NCI-H2081 treated with DMSO at 0.1 percent for 48 hours (cell line): ENCODE data around the gene LGALS4.
"Not testable (repeated sequence)": the region's sequence is repeated elsewhere in the genome, so short reads cannot be mapped to it uniquely, and the experiment has no call there.

Experiments
- DNase-seq: peaks from one replicate; lab custom pipeline; 2025; lab: John Stamatoyannopoulos, UW

Gene LGALS4

DNA sequence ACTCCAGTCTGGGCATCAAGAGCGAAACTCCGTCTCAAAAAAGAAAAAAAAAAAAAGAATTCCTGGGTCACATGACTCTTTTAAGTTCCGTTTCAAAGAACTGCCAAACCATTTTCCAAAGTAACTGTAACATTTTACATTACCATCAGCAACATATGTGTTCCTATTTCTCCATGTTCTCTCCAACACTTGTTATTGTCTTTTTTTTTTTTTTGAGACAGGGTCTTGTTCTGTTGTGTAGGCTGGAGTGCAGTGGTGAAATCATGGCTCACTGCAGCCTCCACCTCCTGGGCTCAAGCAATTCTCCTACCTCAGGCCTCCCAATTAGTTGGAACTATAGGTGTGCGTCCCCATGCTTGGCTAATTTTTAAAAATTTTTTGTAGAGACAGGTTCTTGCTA lies 17.2 kb downstream of the LGALS4 start:
- DNase-seq, result no peak

DNA sequence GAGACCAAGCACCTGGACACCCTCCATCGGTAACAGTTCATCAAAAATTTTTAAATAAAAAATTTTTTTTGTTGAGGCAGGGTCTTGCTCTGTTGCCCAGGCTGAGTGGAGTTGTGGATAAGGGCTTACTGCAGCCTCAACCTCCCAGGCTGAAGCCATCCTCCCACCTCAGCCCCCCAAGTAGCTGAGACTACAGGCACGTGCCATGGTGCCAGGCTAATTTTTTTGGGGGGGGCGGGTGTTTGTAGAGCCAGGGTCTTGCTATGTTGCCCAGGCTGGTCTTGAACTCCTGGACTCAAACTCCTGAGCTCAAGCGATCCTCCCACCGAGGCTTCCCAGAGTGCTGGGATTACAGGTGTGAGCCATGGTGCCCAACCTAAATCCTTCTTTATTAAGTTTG lies 19.1 kb downstream of the LGALS4 start:
- DNase-seq, result no peak

DNA sequence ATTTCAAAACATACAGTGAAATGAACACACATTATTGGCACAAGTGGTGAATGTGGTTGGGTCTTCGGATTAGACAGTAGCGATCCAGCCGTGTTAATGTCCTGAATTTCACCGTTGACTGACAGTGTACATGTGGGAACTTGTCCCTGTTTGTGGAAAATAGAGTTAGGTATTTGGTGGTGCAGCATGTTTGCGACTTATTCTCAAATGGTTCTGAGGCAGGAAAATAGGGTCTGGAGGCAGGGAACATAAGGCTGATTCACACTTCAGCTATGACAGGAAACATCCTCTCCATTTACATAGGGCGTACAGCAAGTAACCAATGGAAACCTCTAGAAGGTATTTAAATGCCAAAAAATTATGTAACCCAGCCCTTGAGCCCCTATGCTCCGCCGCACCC lies 19.6 kb downstream of the LGALS4 start:
- no peak for DNase-seq

DNA sequence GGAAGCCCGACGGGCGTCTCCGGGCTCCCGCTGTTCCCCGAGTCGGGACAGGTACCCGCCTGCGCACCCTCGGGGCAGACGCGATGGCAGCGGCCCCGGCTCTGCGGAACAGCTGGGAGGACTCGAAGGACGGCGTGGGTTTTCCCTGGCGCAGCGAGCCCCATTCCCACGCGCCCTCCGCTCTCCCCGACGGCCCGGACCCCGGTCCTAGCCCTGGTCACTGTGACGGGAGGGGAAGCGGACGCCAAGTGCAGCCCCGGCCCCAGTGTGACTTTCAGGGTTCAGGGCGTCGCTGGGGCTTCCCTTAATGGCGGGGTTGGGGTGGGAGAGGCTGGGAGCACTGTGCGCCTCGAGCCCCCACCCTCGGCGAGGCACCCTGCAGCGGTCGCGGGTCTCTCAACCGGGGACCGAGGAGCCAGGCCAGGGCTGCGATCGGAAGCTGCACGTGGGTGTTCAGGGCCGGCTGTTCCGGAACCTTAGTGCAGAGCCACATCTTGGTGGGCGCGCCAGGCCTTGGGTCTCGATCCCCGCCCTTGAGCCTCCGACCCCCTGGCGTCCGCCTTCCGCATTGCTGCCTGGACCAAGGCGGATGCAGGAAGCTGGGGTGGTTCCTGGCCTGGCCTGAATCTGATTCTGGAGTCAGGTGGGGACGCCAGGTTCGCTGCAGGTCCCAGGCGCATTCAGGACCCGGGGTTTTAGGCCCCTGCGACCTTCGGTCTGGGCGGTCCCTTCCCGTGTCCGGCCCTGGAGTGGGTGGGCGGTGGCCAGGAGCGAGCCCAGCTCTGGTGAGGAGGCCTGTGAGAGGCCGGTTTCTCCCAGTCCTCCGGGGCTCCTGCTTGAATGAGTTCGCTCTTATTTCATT lies 20.3 kb downstream of the LGALS4 start:
- DNase-seq, result no peak

DNA sequence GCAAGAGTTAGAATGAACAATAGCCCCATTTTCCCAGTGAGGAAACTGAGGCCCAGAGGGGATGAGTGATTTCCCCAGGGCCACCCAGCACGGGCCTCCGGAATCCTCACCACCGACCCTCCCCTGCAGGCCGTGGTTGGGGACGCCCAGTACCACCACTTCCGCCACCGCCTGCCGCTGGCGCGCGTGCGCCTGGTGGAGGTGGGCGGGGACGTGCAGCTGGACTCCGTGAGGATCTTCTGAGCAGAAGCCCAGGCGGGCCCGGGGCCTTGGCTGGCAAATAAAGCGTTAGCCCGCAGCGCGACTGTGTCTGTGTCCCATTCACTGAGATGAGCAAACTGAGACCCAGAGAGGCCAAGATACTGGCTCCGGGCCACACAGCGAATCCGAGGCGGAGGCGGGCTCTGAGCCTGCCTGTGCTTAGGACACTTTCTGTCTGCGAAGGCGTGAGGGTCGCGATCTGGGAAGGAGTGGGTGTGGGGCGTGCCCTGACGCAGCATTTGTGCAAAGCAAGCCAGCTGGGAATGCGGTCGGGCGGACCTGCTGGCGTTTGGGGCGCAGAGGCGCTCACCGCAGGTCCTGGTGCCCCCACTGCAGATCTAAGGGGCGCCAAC lies 21.2 kb downstream of the LGALS4 start:
- DNase-seq, result not testable (repeated sequence)

DNA sequence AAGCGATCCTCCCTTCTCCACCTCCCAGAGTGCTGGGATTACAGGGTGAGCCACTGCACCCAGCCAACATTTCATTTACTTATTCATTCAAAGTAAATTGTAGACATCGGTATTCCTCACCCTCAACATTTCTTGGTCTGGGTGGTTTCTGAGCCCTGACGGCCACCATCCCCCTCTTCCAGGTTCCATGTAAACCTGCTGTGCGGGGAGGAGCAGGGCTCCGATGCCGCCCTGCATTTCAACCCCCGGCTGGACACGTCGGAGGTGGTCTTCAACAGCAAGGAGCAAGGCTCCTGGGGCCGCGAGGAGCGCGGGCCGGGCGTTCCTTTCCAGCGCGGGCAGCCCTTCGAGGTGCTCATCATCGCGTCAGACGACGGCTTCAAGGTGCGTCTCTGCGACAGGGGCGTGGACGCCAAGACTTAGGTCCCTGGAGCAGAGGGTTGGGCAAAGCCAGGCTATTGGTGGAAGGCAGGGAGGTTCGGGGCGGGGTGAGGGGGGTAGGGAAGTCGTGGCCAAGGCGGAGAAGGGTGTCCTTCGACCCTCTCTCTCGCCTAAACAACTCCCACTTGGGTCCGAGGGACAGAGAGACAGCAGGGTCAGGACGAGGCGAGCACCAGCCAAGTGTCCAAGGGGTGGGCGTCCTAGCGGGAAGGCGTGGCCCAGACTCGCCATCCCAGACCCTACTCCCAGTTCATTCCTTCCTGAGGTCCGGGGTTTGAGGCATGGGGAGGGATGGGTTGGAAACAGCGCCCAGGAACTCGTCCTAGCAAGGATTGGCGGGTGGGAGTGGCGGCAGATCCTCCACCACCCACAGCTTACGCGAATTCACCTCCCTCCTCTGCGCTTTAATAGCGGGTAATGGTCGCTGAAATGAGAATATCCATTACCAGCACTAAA lies 22.0 kb downstream of the LGALS4 start:
- not testable (repeated sequence) for DNase-seq

DNA sequence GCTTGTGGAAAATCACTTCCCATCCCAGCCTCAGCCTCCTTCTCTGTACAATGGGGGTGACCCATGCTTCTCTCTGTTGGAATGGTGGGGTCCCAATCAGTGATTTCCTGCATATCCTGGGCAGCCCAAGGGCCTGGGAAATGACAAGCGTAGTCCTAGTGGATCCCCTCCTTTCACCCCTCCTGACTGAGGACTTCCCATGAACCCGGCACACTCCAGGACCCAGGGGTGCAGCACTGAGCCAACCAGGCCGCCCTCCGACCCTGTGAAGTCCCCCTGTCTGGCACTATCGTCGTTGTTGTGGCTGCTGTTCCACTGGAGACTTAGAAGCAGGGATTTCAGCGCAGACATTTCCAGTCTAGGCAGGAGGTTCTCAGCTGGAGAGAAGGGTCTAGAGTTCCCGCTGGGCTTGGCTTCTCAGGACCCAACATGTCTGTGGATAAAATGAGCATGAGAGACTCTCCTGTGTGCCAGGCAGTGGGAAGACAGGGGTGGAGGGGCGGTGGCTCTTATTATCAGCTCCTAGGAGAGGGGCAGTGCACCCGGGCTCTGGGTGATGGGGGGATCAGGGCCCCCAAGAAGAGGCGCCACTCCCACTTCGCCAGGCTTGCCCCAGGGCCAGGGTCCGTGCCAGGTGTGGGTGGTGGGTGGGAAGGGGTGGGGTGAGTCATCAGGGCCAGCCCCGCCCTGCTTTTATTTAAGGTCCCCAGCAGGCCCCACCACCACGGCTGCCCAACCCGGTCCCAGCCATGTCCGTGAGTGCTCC lies 24.1 kb downstream of the LGALS4 start, which contains the start of gene LGALS7B:
Gene LGALS7B (plus strand): TSS at position 723 of the 766 bp plus-strand sequence. CDS start 27 bp downstream, at position 750.
- DNase-seq, result no peak

DNA sequence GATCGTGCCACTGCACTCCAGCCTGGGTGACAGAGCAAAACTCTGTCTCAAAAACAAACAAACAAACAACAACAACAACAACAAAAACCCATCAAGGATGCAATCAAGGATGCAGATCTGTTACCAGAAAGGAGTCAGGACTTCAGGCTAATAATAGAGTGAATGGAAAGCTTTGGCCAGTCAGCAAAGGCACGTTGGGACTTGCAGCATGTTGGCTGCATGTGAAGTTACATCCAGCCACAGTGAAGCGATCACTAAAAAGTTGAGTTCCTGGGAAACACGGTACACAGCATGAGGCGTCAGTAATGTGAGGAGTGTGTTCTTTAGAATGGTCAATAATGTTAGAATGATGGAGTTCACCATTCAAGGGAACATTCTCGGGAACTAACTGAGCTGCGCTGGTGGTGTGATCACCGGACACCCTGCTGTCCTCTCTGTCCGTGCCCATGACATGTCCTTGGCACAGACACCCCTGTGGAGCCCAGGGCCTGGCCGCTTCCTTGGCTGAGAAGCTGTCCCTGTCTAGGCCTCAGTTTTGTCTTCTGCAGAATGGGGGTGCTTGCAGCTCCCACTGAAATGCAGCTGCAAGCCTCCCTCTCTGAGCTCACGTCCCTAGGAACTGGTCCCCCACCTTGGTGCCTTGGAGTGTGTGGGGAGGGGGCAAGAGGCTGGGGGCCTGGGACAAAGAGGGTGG lies 26.0 kb downstream of the LGALS4 start:
- no peak for DNase-seq

DNA sequence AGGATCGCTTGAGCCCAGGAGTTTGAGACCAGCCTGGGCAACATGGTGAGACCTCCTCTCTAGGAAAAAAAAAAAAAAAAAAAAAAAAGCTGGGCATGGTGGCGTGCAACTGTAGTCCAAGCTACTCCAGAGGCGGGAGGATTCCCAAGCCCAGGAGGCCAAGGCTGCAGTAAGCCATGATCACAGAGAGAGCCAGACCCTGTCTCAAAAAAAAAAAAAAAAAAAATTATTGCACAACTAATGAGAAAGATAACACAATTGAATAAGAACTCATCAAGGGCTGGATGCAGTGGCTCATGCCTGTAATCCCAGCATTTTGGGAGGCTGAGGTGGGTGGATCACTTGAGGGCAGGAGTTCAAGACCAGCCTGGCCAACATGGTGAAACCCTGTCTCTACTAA lies 26.7 kb downstream of the LGALS4 start:
- not testable (repeated sequence) for DNase-seq

DNA sequence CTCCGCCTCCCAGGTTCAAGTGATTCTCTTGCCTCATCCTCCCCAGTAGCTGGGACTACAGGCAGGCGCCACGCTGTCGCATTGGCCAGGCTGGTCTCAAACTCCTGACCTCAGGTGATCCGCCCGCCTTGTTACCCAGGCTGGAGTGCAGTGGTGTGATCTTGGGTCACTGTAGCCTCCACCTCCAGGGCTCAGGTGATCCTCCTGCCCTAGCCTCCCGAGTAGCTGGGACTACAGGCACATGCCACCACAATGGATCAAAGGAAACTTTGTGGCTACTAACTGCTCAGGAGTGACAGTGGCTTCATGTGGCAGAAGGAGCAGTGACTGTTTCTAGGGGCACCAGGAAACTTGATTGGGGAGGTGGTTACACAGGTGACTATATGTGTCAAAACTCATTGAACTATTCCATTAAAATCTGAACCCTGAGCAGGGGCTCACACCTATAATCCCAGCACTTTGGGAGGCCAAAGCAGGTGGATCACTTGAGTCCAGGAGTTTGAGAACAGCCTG lies 27.5 kb downstream of the LGALS4 start:
- DNase-seq, result no peak

DNA sequence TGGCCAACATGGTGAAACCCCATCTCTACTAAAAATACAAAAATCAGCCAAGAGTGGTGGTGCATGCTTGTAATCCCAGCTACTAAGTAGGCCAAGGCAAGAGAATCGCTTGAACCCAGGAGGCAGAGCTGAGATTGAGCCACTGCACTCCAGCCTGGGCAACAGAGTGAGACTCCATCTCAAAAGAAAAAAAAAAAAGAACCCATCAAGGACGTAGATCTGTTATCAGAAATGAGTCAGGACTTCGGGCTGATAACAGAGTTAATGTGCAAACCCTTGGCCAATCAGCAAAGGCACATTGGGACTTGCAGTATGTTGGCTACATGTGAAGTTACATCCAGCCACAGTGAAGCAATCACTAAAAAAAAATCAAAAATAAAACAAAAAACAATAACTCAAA lies 28.5 kb downstream of the LGALS4 start:
- DNase-seq, result no peak

DNA sequence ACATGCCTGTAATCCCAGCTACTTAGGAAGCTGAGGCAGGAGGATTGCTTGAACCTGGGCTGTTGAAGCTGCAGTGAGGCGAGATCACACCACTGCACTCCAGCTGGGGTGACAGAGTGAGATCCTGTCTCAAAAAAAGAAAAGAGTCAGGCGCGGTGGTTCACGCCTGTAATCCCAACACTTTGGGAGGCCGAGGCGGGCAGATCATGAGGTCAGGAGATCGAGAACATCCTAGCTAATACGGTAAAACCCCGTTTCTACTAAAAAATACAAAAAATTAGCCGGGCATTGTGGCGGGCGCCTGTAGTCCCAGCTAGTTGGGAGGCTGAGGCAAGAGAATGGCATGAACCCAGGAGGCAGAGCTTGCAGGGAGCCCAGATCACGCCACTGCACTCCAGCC lies 30.5 kb downstream of the LGALS4 start:
- not testable (repeated sequence) for DNase-seq

DNA sequence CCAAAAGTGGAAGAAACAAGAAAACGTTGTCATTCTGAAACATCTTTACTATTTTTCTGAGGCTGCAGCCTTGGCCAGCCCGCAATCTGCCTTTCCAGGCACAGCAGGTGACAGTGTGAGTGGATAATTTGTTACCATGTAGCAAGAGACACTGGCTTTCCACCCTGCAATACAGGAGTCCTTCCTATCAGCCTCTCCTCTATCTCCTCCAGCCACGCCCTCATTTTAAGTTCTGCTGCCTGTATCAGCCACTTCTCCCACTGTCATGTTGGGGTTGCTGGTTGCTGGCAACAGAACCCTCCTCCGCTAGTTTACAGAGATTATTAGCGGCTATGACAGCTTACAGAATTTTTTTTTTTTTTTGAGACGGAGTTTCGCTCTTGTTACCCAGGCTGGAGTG lies 31.7 kb downstream of the LGALS4 start:
- DNase-seq, result no peak

DNA sequence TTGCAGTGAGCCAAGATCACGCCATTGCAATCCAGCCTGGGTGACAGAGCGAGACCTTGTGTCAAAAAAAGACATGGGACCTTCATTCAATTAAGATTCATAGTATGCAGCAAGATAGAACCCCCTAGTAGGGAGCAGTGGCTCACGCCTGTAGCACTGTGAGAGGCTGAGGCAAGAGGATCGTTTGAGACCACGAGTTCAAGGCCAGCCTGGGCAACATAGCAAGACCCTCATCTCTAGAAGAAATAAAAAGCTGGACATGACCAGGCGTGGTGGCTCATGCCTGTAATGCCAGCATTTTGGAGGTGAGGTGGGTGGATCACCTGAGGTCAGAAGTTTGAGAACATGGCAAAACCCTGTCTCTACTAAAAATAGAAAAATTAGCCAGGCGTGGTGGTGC lies 32.3 kb downstream of the LGALS4 start:
- DNase-seq, result no peak

DNA sequence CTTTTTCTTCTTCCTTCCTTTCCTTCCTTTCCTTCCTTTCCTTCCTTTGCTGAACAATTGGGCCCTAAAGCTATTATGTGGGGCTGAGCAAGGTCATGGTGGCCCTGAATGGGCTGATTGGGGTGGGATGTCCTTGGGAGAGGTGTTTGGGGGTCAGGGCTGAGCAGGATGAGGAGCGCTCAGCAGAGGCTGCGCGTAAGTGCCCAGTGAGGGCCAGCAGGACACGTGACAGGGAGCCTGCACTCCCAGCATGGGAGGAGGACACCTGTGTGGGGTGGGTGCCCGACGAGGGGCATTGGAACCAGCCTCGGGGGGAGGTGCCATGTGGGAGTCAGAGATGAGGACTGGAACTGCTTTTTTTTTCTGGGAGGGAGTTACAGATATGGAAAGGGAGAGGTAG lies 34.0 kb downstream of the LGALS4 start:
- no peak for DNase-seq

DNA sequence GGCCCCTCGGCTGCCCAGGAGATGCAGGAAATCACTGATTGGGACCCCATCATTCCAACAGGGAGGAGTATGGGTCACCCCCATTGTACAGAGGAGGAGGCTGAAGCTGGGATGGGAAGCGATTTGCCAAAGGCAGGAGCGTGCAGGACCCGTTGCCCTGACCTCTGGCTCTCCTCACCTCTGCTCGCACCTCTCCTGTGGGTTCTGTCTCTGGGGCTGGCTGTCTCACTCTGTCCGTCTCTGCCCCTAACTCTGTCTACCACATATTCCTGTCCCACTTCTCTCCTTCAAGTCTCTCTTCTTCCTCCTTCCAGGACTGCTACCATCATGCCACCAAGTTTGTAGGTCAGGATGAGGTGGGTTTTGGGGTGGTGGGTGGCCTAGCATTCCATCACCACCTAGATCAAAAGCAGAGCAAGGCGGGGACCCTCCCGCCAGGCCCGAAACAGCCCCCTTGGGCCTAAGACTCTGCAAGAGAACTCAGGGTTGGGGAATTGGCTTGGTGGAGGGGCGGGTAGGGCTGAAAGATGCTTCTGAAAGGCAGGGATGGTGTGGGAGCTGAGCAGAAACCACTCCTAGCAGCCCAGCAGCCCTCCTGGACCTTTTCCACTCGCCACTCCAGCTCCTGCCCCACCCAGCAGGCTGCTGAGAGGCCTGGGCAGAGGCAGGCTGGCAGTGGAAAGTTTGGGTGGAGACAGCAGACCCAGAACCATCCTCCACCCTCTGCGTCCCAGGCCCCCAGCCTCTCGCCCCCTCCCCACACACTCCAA lies 38.4 kb downstream of the LGALS4 start:
- no peak for DNase-seq

DNA sequence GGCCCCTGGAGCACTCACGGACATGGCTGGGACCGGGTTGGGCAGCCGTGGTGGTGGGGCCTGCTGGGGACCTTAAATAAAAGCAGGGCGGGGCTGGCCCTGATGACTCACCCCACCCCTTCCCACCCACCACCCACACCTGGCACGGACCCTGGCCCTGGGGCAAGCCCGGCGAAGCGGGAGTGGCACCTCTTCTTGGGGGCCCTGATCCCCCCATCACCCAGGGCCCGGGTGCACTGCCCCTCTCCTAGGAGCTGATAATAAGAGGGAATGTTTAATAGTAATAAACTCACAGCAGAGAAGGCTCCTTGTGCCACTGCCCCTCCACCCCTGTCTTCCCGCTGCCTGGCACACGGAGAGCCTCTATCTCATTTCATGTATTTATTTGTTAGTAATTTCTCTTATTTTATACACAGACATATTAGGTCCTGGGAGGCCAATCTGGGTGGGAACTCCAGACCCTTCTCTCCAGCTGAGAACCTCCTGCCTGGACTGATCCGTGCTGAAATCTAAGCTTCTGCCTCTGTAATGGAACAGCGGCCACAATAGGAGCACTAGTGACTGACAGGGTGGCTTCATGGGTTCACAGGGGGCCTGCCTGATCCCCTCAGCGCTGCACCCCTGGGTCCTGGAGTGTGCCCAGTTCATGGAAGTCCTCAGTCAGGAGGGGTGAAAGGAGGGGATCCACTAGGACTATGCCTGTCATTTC lies 39.1 kb downstream of the LGALS4 start, which contains the start of gene LGALS7:
Gene LGALS7 (minus strand): TSS at position 49 of the 709 bp plus-strand sequence. CDS start 25 bp downstream, at position 24.
- DNase-seq, result no peak

DNA sequence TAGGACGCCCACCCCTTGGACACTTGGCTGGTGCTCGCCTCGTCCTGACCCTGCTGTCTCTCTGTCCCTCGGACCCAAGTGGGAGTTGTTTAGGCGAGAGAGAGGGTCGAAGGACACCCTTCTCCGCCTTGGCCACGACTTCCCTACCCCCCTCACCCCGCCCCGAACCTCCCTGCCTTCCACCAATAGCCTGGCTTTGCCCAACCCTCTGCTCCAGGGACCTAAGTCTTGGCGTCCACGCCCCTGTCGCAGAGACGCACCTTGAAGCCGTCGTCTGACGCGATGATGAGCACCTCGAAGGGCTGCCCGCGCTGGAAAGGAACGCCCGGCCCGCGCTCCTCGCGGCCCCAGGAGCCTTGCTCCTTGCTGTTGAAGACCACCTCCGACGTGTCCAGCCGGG lies 41.2 kb downstream of the LGALS4 start:
- not testable (repeated sequence) for DNase-seq

DNA sequence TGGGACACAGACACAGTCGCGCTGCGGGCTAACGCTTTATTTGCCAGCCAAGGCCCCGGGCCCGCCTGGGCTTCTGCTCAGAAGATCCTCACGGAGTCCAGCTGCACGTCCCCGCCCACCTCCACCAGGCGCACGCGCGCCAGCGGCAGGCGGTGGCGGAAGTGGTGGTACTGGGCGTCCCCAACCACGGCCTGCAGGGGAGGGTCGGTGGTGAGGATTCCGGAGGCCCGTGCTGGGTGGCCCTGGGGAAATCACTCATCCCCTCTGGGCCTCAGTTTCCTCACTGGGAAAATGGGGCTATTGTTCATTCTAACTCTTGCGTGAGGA lies 41.8 kb downstream of the LGALS4 start:
- not testable (repeated sequence) for DNase-seq
